ENCODE results near the gene ANKRD13B. TPM values are rescaled to one million over a fixed set of nuclear protein-coding genes. Genes with fewer than 3 reads are reported as not detected.

Gene ANKRD13B
- total RNA-seq, 1 experiment from 2014 or later = 8.8 TPM

DNA sequence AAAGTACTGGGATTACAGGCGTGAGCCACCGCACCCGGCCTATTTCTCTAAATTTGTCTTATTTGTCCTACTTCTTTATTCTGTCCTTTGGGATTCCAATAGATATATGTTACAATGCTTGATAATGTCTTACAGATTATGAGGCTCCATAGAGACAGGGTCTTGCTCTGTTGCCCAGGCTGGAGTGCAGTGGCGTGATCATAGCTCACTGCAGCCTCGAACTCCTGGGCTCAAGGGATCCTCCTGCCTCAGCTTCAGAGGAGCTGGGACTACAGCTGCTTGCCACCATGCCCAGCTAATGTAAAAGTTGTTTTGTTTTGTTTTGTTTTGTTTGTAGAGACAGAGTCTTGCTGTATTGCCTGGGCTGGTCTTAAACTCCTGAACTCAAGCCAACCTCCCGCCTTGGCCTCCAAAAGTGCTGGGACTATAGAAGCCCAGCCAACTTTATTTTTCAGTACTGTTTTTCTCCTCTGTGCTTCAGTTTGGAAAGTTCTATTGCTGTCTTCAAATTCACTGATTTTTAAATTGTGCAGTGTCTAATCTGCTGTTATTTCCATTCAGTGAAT is 10.3 kb downstream of the ANKRD13B start:
- no peaks in the 10 kb centered on the region for H3K36me3 Mint-ChIP-seq (ENCODE audit: insufficient read depth, unreplicated experiment)
- no peaks in the 10 kb centered on the region for H3K9me3 Mint-ChIP-seq (ENCODE audit: low read depth, unreplicated experiment)
- no peaks in the 10 kb centered on the region for H3K27me3 Mint-ChIP-seq (ENCODE audit: unreplicated experiment)
- intact Hi-C loops (cut with micrococcal nuclease; ENCODE audit: unreplicated experiment) = no loop called here
- no TSS peak for BruUV-seq (replicated peaks)
- no peak overlapping the region for H3K27ac Mint-ChIP-seq (ENCODE audit: unreplicated experiment)
- CTCF ChIA-PET = interaction anchor here (1.3 kb wide), 1 partner anchor 14 kb away, joined by 4 read pairs; no protein-coding TSS in a partner anchor
- no peak overlapping the region for H3K4me3 Mint-ChIP-seq (ENCODE audit: low read depth, unreplicated experiment)
- TF ChIP-seq, protein P1, sequence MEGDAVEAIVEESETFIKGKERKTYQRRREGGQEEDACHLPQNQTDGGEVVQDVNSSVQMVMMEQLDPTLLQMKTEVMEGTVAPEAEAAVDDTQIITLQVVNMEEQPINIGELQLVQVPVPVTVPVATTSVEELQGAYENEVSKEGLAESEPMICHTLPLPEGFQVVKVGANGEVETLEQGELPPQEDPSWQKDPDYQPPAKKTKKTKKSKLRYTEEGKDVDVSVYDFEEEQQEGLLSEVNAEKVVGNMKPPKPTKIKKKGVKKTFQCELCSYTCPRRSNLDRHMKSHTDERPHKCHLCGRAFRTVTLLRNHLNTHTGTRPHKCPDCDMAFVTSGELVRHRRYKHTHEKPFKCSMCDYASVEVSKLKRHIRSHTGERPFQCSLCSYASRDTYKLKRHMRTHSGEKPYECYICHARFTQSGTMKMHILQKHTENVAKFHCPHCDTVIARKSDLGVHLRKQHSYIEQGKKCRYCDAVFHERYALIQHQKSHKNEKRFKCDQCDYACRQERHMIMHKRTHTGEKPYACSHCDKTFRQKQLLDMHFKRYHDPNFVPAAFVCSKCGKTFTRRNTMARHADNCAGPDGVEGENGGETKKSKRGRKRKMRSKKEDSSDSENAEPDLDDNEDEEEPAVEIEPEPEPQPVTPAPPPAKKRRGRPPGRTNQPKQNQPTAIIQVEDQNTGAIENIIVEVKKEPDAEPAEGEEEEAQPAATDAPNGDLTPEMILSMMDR (IDR thresholded peaks at IDR 0.05; ENCODE audit: unreplicated experiment) = no peak
- H3K4me1 Mint-ChIP-seq (ENCODE audit: low read depth, unreplicated experiment) = no peaks in the 10 kb centered on the region
- DNase-seq = no peak

DNA sequence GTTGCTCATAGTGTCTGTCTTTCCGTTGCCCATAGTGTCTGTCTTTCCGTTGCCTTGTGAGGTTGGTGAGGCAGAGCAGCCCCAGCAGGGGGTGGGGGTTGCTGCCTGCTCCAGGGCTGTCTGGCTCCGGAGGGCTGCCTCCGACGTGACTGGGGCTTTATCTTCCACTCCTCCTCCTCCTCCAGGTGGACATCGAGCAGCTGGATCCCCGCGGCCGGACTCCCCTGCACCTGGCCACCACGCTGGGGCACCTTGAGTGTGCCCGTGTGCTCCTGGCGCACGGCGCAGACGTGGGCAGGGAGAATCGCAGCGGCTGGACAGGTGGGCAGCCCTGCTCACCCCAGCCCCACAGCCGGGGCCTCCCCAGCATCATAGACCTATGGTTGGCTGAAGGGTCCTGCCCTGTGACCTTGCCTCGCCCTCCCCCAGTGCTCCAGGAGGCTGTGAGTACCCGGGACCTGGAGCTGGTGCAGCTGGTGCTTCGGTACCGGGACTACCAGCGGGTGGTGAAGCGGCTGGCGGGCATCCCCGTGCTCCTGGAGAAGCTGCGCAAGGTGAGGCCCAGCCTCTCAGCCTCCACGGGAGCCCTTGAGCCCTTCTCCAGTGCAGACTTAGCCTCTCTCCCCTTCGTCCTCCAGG is 14.7 kb downstream of the ANKRD13B start:
- BruUV-seq (replicated peaks) = no TSS peak
- Mint-ChIP-seq H3K9me3 (ENCODE audit: low read depth, unreplicated experiment) (no peaks in the 10 kb centered on the region), H3K4me3 (ENCODE audit: low read depth, unreplicated experiment) (no peak overlapping the region), H3K4me1 (ENCODE audit: low read depth, unreplicated experiment) (no peaks in the 10 kb centered on the region), H3K27ac (ENCODE audit: unreplicated experiment) (no peak overlapping the region), H3K27me3 (ENCODE audit: unreplicated experiment) (no peaks in the 10 kb centered on the region), H3K36me3 (ENCODE audit: insufficient read depth, unreplicated experiment) (no peaks in the 10 kb centered on the region)
- CTCF ChIA-PET = interaction anchor here (1.9 kb wide), 1 partner anchor 10 kb away, joined by 5 read pairs; no protein-coding TSS in a partner anchor
- TF ChIP-seq, protein P1 (IDR thresholded peaks at IDR 0.05; ENCODE audit: unreplicated experiment) = no peak
- DNase-seq = no peak
- intact Hi-C loops (cut with micrococcal nuclease; ENCODE audit: unreplicated experiment) = no loop called here

GRCh38 chr17:29608986-29609385 is 16.1 kb downstream of the ANKRD13B start:
- TF ChIP-seq, protein P1 (IDR thresholded peaks at IDR 0.05; ENCODE audit: unreplicated experiment) = no peak
- no peaks in the 10 kb centered on the region for H3K27me3 Mint-ChIP-seq (ENCODE audit: unreplicated experiment)
- intact Hi-C loops (cut with micrococcal nuclease; ENCODE audit: unreplicated experiment) = no loop called here
- H3K27ac Mint-ChIP-seq (ENCODE audit: unreplicated experiment) = no peak overlapping the region
- no peaks in the 10 kb centered on the region for H3K4me1 Mint-ChIP-seq (ENCODE audit: low read depth, unreplicated experiment)
- H3K9me3 Mint-ChIP-seq (ENCODE audit: low read depth, unreplicated experiment) = no peaks in the 10 kb centered on the region
- H3K4me3 Mint-ChIP-seq (ENCODE audit: low read depth, unreplicated experiment) = no peak overlapping the region
- BruUV-seq (replicated peaks) = no TSS peak
- CTCF ChIA-PET = interaction anchor here (1.9 kb wide), 1 partner anchor 8 kb away, joined by 5 read pairs; no protein-coding TSS in a partner anchor
- DNase-seq = no peak
- H3K36me3 Mint-ChIP-seq (ENCODE audit: insufficient read depth, unreplicated experiment) = no peaks in the 10 kb centered on the region

GRCh38 chr17:29610395-29610794 is 17.5 kb downstream of the ANKRD13B start:
- H3K9me3 Mint-ChIP-seq (ENCODE audit: low read depth, unreplicated experiment) = no peaks in the 10 kb centered on the region
- BruUV-seq (replicated peaks) = no TSS peak
- DNase-seq = no peak
- intact Hi-C loops (cut with micrococcal nuclease; ENCODE audit: unreplicated experiment) = no loop called here
- CTCF ChIA-PET = no interaction called here
- peaks cover 5% of the 10 kb centered on the region for H3K36me3 Mint-ChIP-seq (ENCODE audit: insufficient read depth, unreplicated experiment)
- no peak overlapping the region for H3K27ac Mint-ChIP-seq (ENCODE audit: unreplicated experiment)
- no peak overlapping the region for H3K4me3 Mint-ChIP-seq (ENCODE audit: low read depth, unreplicated experiment)
- peaks cover 7% of the 10 kb centered on the region for H3K4me1 Mint-ChIP-seq (ENCODE audit: low read depth, unreplicated experiment)
- peaks cover 4% of the 10 kb centered on the region for H3K27me3 Mint-ChIP-seq (ENCODE audit: unreplicated experiment)
- TF ChIP-seq, protein P1 (IDR thresholded peaks at IDR 0.05; ENCODE audit: unreplicated experiment) = no peak
